ENCODE measurements around the gene TTC34.
"Not testable (repeated sequence)": the region's sequence is repeated elsewhere in the genome, so short reads cannot be mapped to it uniquely, and the experiment has no call there.

Gene TTC34

DNA sequence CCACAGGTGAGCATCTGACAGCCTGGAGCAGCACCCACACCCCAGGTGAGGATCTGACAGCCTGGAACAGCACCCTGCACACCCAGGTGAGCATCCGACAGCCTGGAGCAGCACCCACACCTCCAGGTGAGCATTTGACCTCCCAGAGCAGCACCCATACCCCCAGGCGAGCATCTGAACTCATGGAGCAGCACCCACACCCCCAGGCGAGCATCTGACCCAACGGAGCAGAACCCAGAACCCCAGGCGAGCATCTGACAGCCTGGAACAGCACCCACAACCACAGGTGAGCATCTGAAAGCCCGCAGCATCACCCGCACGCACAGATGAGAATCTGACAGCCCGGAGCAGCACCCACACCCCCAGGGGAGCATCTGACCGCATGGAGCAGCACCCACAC lies 111.3 kb downstream of the TTC34 start:
- not testable (repeated sequence) for H3K9ac ChIP-seq (ENCODE audit: low read depth in 1 of 2, low read length in 2 of 2); H3K9me3 ChIP-seq (ENCODE audit: control insufficient read depth in 1 of 2, low read length in 2 of 2); H3K4me1 ChIP-seq (ENCODE audit: control insufficient read depth in 1 of 2, insufficient read depth in 2 of 2, low read length in 2 of 2); H3K27ac ChIP-seq (ENCODE audit: low read depth, low read length); H3K27me3 ChIP-seq (ENCODE audit: control insufficient read depth in 1 of 2, insufficient read depth in 2 of 2, low read length in 2 of 2); H3K36me3 ChIP-seq (ENCODE audit: control insufficient read depth in 1 of 2, insufficient read depth in 2 of 2, low read length in 2 of 2); H3K4me3 ChIP-seq (ENCODE audit: low read depth in 1 of 2, low read length in 2 of 2)

GRCh38 chr1:2688336-2688665 lies 113.2 kb downstream of the TTC34 start:
- not testable (repeated sequence) for H3K27me3 ChIP-seq (ENCODE audit: control insufficient read depth in 1 of 2, insufficient read depth in 2 of 2, low read length in 2 of 2); H3K4me1 ChIP-seq (ENCODE audit: control insufficient read depth in 1 of 2, insufficient read depth in 2 of 2, low read length in 2 of 2); H3K9ac ChIP-seq (ENCODE audit: low read depth in 1 of 2, low read length in 2 of 2); H3K36me3 ChIP-seq (ENCODE audit: control insufficient read depth in 1 of 2, insufficient read depth in 2 of 2, low read length in 2 of 2); H3K9me3 ChIP-seq (ENCODE audit: control insufficient read depth in 1 of 2, low read length in 2 of 2); H3K27ac ChIP-seq (ENCODE audit: low read depth, low read length); H3K4me3 ChIP-seq (ENCODE audit: low read depth in 1 of 2, low read length in 2 of 2)

DNA sequence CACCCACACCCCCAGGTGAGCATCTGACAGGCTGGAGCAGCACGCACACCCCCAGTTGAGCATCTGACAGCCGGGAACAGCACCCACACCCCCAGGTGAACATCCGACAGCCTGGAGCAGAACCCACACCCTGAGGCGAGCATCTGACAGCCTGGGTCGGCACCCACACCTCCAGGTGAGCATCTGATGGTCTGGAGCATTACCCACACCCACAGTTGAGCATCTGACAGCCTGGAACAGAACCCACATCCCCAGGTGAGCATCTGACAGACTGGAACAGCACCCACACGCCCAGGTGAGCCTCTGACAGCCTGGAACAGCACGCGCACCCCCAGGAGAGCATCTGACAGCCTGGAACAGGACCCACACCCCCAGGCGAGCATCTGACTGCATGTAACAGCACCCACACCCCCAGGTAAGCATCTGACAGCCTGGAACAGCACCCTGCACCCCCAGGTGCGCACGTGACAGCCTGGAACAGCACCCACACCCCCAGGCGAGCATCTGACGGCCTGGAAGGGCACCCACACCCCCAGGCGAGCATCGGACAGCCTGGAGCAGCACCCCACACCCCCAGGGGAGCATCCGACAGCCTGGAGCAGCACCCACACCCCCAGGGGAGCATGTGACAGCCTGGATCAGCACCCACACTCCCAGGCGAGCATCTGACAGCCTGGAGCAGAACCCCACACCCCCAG lies 113.7 kb downstream of the TTC34 start:
- not testable (repeated sequence) for H3K27ac ChIP-seq (ENCODE audit: low read depth, low read length); H3K4me3 ChIP-seq (ENCODE audit: low read depth in 1 of 2, low read length in 2 of 2); H3K36me3 ChIP-seq (ENCODE audit: control insufficient read depth in 1 of 2, insufficient read depth in 2 of 2, low read length in 2 of 2); H3K9ac ChIP-seq (ENCODE audit: low read depth in 1 of 2, low read length in 2 of 2); H3K9me3 ChIP-seq (ENCODE audit: control insufficient read depth in 1 of 2, low read length in 2 of 2); H3K4me1 ChIP-seq (ENCODE audit: control insufficient read depth in 1 of 2, insufficient read depth in 2 of 2, low read length in 2 of 2); H3K27me3 ChIP-seq (ENCODE audit: control insufficient read depth in 1 of 2, insufficient read depth in 2 of 2, low read length in 2 of 2)

DNA sequence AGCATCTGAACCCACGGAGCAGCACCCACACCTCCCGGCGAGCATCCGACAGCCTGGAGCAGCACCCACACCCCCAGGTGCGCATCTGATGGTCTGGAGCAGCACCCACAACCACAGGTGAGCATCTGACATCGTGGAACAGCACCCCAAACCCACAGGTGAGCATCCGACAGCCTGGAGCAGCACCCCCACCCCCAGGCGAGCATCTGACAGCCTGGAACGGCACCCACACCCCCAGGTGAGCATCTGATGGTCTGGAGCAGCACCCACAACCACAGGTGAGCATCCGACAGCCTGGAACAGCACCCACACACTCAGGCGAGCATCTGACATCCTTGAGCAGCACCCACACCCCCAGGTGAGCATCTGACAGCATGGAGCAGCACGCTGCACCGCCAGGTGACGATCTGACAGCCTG lies 114.3 kb downstream of the TTC34 start:
- not testable (repeated sequence) for H3K27ac ChIP-seq (ENCODE audit: low read depth, low read length); H3K27me3 ChIP-seq (ENCODE audit: control insufficient read depth in 1 of 2, insufficient read depth in 2 of 2, low read length in 2 of 2); H3K4me1 ChIP-seq (ENCODE audit: control insufficient read depth in 1 of 2, insufficient read depth in 2 of 2, low read length in 2 of 2); H3K9me3 ChIP-seq (ENCODE audit: control insufficient read depth in 1 of 2, low read length in 2 of 2); H3K4me3 ChIP-seq (ENCODE audit: low read depth in 1 of 2, low read length in 2 of 2); H3K36me3 ChIP-seq (ENCODE audit: control insufficient read depth in 1 of 2, insufficient read depth in 2 of 2, low read length in 2 of 2); H3K9ac ChIP-seq (ENCODE audit: low read depth in 1 of 2, low read length in 2 of 2)

- H3K9ac ChIP-seq (ENCODE audit: low read depth in 1 of 2, low read length in 2 of 2); H3K36me3 ChIP-seq (ENCODE audit: control insufficient read depth in 1 of 2, insufficient read depth in 2 of 2, low read length in 2 of 2); H3K27me3 ChIP-seq (ENCODE audit: control insufficient read depth in 1 of 2, insufficient read depth in 2 of 2, low read length in 2 of 2); H3K4me3 ChIP-seq (ENCODE audit: low read depth in 1 of 2, low read length in 2 of 2); H3K27ac ChIP-seq (ENCODE audit: low read depth, low read length); H3K4me1 ChIP-seq (ENCODE audit: control insufficient read depth in 1 of 2, insufficient read depth in 2 of 2, low read length in 2 of 2); H3K9me3 ChIP-seq (ENCODE audit: control insufficient read depth in 1 of 2, low read length in 2 of 2): not testable (repeated sequence)
Measured at GRCh38 chr1:2686091-2686863, 115.2 kb downstream of the TTC34 start.

GRCh38 chr1:2685671-2686070 lies 115.8 kb downstream of the TTC34 start:
- H3K9ac ChIP-seq (ENCODE audit: low read depth in 1 of 2, low read length in 2 of 2); H3K36me3 ChIP-seq (ENCODE audit: control insufficient read depth in 1 of 2, insufficient read depth in 2 of 2, low read length in 2 of 2); H3K27ac ChIP-seq (ENCODE audit: low read depth, low read length); H3K4me1 ChIP-seq (ENCODE audit: control insufficient read depth in 1 of 2, insufficient read depth in 2 of 2, low read length in 2 of 2); H3K9me3 ChIP-seq (ENCODE audit: control insufficient read depth in 1 of 2, low read length in 2 of 2); H3K27me3 ChIP-seq (ENCODE audit: control insufficient read depth in 1 of 2, insufficient read depth in 2 of 2, low read length in 2 of 2); H3K4me3 ChIP-seq (ENCODE audit: low read depth in 1 of 2, low read length in 2 of 2): not testable (repeated sequence)

DNA sequence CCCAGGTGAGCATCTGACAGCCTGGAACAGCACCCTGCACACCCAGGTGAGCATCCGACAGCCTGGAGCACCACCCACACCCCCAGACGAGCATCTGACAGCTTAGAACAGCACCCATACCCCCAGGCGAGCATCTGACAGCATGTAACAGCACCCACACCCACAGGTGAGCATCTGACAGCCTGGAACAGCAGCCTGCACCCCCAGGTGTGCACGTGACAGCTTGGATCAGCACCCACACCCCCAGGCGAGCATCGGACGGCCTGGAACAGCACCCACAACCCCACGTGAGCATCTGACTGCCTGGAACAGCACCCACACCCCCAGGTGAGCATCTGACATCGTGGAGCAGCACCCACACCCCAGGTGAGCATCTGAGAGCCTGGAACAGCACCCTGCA lies 116.6 kb downstream of the TTC34 start:
- H3K9me3 ChIP-seq (ENCODE audit: control insufficient read depth in 1 of 2, low read length in 2 of 2); H3K27ac ChIP-seq (ENCODE audit: low read depth, low read length); H3K27me3 ChIP-seq (ENCODE audit: control insufficient read depth in 1 of 2, insufficient read depth in 2 of 2, low read length in 2 of 2); H3K36me3 ChIP-seq (ENCODE audit: control insufficient read depth in 1 of 2, insufficient read depth in 2 of 2, low read length in 2 of 2); H3K4me3 ChIP-seq (ENCODE audit: low read depth in 1 of 2, low read length in 2 of 2); H3K9ac ChIP-seq (ENCODE audit: low read depth in 1 of 2, low read length in 2 of 2); H3K4me1 ChIP-seq (ENCODE audit: control insufficient read depth in 1 of 2, insufficient read depth in 2 of 2, low read length in 2 of 2): not testable (repeated sequence)

- H3K36me3 ChIP-seq (ENCODE audit: control insufficient read depth in 1 of 2, insufficient read depth in 2 of 2, low read length in 2 of 2); H3K27ac ChIP-seq (ENCODE audit: low read depth, low read length); H3K4me1 ChIP-seq (ENCODE audit: control insufficient read depth in 1 of 2, insufficient read depth in 2 of 2, low read length in 2 of 2); H3K4me3 ChIP-seq (ENCODE audit: low read depth in 1 of 2, low read length in 2 of 2); H3K27me3 ChIP-seq (ENCODE audit: control insufficient read depth in 1 of 2, insufficient read depth in 2 of 2, low read length in 2 of 2); H3K9me3 ChIP-seq (ENCODE audit: control insufficient read depth in 1 of 2, low read length in 2 of 2); H3K9ac ChIP-seq (ENCODE audit: low read depth in 1 of 2, low read length in 2 of 2): not testable (repeated sequence)
Measured at GRCh38 chr1:2684000-2684399, 117.5 kb downstream of the TTC34 start.

DNA sequence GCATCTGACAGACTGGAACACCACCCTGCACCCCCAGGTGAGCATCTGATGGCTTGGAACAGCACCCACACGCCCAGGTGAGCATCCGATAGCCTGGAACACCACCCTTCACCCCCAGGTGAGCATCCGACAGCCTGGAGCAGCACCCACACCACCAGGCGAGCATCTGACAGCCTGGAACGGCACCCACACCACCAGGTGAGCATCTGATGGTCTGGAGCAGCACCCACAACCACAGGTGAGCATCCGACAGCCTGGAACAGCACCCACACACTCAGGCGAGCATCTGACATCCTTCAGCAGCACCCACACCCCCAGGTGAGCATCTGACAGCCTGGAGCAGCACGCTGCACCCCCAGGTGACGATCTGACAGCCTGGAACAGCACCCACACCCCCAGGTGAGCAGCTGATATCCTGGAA lies 118.2 kb downstream of the TTC34 start:
- H3K27ac ChIP-seq (ENCODE audit: low read depth, low read length); H3K27me3 ChIP-seq (ENCODE audit: control insufficient read depth in 1 of 2, insufficient read depth in 2 of 2, low read length in 2 of 2); H3K36me3 ChIP-seq (ENCODE audit: control insufficient read depth in 1 of 2, insufficient read depth in 2 of 2, low read length in 2 of 2); H3K4me1 ChIP-seq (ENCODE audit: control insufficient read depth in 1 of 2, insufficient read depth in 2 of 2, low read length in 2 of 2); H3K4me3 ChIP-seq (ENCODE audit: low read depth in 1 of 2, low read length in 2 of 2); H3K9ac ChIP-seq (ENCODE audit: low read depth in 1 of 2, low read length in 2 of 2); H3K9me3 ChIP-seq (ENCODE audit: control insufficient read depth in 1 of 2, low read length in 2 of 2): not testable (repeated sequence)

DNA sequence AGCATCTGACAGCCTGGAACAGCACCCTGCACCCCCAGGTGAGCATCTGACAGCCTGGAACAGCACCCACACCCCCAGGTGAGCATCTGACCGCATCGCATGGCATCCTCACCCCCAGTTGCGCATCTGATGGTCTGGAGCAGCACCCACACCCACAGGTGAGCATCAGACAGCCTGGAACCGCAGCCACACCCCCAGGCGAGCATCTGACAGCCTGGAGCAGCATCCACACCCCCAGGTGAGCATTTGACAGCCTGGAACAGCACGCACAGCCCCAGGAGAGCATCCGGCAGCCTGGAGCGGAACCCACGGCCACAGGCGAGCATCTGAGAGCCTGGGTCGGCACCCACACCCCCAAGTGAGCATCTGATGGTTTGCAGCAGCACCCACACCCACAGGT lies 118.6 kb downstream of the TTC34 start:
- H3K27ac ChIP-seq (ENCODE audit: low read depth, low read length); H3K27me3 ChIP-seq (ENCODE audit: control insufficient read depth in 1 of 2, insufficient read depth in 2 of 2, low read length in 2 of 2); H3K4me1 ChIP-seq (ENCODE audit: control insufficient read depth in 1 of 2, insufficient read depth in 2 of 2, low read length in 2 of 2); H3K9ac ChIP-seq (ENCODE audit: low read depth in 1 of 2, low read length in 2 of 2); H3K4me3 ChIP-seq (ENCODE audit: low read depth in 1 of 2, low read length in 2 of 2); H3K9me3 ChIP-seq (ENCODE audit: control insufficient read depth in 1 of 2, low read length in 2 of 2); H3K36me3 ChIP-seq (ENCODE audit: control insufficient read depth in 1 of 2, insufficient read depth in 2 of 2, low read length in 2 of 2): not testable (repeated sequence)

DNA sequence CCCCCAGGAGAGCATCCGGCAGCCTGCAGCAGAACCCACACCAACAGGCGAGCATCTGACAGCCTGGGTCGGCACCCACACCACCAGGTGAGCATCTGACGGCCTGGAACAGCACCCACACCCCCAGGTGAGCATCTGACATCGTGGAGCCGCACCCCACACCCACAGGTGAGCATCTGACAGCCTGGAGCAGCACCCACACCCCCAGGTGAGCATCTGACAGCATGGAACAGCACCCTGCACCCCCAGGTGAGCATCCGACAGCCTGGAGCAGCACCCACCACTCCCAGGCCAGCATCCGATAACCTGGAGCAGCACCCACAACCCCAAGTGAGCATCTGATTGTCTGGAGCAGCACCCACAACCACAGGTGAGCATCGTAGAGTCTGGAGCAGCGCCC lies 124.8 kb downstream of the TTC34 start:
- not testable (repeated sequence) for H3K4me1 ChIP-seq (ENCODE audit: control insufficient read depth in 1 of 2, insufficient read depth in 2 of 2, low read length in 2 of 2); H3K9me3 ChIP-seq (ENCODE audit: control insufficient read depth in 1 of 2, low read length in 2 of 2); H3K4me3 ChIP-seq (ENCODE audit: low read depth in 1 of 2, low read length in 2 of 2); H3K27me3 ChIP-seq (ENCODE audit: control insufficient read depth in 1 of 2, insufficient read depth in 2 of 2, low read length in 2 of 2); H3K27ac ChIP-seq (ENCODE audit: low read depth, low read length); H3K36me3 ChIP-seq (ENCODE audit: control insufficient read depth in 1 of 2, insufficient read depth in 2 of 2, low read length in 2 of 2); H3K9ac ChIP-seq (ENCODE audit: low read depth in 1 of 2, low read length in 2 of 2)

All from duodenal mucosa (tissue), 2 donors.